Urothelium cell line (cell line): ENCODE measurements around the gene MTR.
"Not testable (repeated sequence)": the region's sequence is repeated elsewhere in the genome, so short reads cannot be mapped to it uniquely, and the experiment has no call there.

ENCODE experiments used
- DNase-seq: peaks from one replicate; pipeline ENCODE4 v3.0.0; 2011; ENCODE audit warnings: low spot score, mixed read lengths
- FAIRE-seq: peaks from 2 replicates; lab custom pipeline; 2011; peaks lifted over from hg19 to GRCh38; lab: Jason Lieb, UNC

MTR gene

GRCh38 chr1:236829085-236829484, 34.0 kb downstream of the MTR start:
- DNase-seq (no peak), FAIRE-seq (no peak)

DNA sequence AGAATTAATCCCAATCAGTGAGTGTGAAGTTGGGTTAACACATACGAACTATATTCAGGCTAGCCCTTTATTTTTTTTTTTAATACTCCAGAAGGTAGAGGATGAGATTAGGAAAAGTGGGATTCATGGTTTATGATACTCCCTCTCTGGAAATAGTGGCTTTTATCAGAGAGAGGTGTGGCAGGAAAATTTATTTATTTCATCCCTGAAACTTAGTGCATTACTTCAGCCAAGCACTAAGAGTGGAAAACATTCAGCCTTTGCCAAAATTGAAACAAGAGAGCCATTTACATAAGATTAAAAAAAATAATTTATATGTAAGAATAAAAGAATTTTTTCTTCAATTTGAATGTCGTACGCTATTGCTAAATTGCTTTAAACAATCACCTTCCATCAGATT, 35.0 kb downstream of the MTR start:
- DNase-seq (no peak), FAIRE-seq (no peak)

- DNase-seq: no peak
- FAIRE-seq: no peak
Measured at GRCh38 chr1:236830560-236830959, 35.5 kb downstream of the MTR start.

- FAIRE-seq (no peak), DNase-seq (no peak)
Measured at GRCh38 chr1:236833575-236833974, 38.5 kb downstream of the MTR start.

DNA sequence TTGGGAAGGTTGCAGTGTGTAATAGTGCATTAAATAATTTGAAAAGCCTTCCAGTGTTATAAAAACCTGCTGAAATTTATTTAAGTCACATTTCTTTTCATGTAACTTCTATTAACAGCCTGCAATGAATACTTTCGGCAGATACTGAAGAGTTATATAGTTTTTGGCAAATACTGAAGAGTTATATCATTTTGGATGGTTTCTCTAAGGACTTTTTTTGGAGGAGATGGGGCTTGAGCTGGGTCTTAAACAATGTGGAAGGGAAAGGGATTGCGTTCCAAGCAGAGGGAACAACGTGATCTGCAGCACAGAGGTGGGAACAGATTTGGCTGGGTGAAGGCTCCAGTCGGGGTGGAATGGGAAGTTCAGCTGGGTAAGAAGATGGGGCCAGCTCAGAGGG, 39.8 kb downstream of the MTR start:
- FAIRE-seq: no peak
- no peak for DNase-seq

DNA sequence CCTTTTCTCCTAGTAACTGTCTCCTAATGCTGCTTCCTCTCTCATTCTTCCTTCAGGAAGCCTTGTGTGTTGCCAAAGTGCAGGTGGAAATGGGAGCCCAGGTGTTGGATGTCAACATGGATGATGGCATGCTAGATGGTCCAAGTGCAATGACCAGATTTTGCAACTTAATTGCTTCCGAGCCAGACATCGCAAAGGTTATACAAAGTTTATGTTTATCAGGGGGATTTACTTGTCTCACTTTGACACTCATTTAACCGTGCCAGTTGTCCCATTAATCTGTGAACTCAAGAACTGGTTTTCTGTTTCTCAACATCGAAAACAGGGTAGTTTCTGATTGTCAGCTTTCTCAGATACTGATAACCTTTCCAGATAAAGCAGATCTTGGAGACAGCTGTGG, 40.4 kb downstream of the MTR start:
- DNase-seq: no peak
- no peak for FAIRE-seq

- FAIRE-seq: no peak
- DNase-seq: no peak
Measured at GRCh38 chr1:236836157-236836556, 41.1 kb downstream of the MTR start.

- no peak for FAIRE-seq
- DNase-seq: no peak
Measured at GRCh38 chr1:236837115-236837514, 42.0 kb downstream of the MTR start.

- no peak for DNase-seq
- FAIRE-seq: no peak
Measured at GRCh38 chr1:236837897-236838296, 42.8 kb downstream of the MTR start.

DNA sequence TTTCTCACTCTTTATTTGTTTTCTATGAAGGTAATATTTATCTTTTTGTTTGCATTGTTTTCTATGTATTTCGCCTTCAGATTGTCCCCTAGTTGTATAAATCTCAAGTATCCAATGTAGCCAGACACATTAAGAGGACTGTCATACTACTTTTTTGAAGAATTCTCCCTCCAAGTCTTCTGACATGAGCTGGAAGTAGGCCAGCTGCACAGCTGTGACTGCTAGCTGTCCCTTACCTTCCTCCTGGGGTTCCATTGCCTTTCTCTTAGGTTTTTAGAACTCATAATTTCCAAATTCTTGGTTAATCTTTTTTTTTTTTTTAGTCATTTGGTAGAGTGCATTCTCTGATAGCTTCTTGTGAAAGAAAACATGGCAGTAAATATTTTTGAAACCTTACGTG, 46.2 kb downstream of the MTR start:
- FAIRE-seq (no peak), DNase-seq (no peak)

DNA sequence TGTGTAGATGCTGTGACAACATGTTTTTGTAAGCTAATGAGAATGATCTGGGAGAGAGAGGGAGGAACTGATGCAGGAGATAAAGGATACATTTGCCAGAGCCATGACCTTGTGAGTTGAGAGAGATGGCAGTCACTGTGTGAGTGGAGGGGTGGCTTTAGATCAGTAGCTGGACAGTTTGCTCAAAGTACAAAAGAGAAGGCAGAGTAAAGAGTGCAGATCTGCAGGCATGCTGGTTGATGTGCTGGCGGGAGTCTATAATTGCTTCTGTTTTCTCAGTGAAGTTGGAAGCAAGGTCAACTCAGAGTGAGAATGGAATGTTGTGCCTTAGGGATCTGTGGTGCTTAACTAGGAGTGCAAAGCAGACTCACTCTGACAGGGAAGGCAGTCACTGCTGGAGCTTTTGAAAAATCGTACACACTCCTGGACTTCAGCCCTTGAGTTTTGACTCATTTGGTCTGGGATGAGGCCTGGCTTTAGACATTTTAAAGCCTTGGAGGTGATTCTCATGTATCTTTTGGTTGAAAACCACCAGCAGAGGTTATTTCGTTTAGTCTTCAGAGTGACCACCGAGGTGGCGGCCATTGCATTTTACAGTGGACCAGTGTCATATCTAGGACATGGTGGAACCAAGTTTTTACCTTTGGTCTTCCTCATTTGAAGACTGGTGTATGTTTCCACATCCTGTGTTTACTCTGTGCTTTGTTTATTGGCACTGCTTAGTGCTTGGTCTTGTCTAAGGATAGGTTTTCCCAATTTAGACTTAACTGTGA, 49.6 kb downstream of the MTR start:
- DNase-seq: no peak
- no peak for FAIRE-seq

- FAIRE-seq (no peak), DNase-seq (no peak)
Measured at GRCh38 chr1:236845830-236846229, 50.7 kb downstream of the MTR start.

DNA sequence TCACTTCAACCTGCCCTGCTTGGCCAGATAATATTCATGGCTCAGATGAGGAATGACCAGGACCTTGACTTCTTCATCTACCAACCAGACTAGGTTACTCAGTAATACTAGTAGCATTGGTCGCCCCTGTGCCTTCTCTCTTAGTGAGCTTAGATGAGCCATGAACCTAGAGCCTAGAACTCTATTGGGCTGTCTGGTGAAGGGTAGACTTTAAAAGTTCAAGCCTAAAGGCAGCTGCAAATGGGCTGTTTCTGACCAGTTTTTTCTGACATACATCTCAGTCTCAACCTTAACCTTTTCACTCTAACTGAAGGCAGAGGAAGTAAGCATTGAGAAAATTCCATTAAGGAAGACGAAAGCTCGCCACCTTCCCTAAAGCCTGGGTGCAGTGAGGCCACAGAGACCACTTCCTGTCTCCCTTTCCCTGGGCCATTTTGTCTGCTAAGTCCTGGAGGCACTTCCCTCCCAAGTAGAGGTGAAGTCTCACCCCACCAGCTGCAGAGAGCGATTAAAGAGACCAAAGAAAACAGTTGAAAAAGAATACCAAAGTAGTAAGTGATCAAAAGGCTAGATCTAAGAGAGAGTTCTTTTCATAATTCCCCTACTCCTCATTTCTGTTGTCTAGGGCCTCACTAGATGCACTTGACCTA, 53.3 kb downstream of the MTR start:
- no peak for DNase-seq
- FAIRE-seq: no peak

- DNase-seq (no peak), FAIRE-seq (no peak)
Measured at GRCh38 chr1:236850077-236850979, 55.2 kb downstream of the MTR start.

DNA sequence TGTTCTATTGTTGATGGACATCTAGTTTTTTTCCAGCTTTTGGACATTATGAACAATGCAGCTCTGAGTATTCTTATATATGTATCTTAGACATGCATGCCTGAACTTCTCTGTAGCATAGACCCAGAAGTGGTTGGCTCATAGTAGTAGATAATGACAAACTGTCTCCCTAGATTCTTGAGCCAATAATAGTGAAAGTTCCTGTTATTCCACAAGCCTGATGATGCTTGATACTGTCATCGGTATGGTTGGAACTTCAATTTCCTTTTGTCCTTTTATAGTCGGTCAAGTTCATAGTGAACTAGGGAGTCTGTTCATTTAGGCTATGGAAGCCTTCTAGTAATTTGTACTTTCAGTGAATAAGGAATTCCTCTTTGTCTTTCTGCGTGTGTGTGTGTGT, 56.8 kb downstream of the MTR start:
- DNase-seq (no peak), FAIRE-seq (no peak)

DNA sequence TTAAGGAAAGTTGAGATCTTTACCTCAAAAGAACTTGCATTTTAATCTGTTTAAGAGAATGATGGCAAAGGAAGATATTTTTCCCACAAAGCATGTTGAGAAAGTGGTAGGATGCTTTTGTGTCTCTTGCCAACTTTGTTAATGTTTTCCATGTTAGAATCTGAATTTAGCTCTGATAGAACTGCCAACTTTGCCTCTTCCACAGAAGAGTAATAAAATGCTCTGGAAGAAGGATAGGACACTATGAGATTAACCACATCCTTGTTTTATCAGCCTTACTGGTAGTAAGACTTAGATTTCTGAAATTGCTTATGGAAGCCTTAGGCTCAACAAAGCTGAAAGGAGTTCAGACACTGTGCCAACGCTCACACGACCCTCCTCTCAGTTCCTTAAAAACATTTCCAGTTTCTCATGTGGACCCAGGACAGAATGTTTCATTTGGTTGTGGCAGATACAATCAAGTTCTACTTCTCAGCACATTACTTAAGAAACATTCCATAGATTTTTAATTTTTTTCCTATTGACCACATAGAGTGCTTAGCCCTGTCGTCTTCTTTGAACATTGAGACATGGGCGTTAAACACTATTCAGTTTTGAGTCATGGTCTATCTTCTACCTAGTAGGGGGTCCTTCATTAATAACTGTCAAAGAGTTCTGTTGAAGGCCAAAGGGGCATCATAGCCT, 59.0 kb downstream of the MTR start:
- FAIRE-seq: no peak
- no peak for DNase-seq

DNA sequence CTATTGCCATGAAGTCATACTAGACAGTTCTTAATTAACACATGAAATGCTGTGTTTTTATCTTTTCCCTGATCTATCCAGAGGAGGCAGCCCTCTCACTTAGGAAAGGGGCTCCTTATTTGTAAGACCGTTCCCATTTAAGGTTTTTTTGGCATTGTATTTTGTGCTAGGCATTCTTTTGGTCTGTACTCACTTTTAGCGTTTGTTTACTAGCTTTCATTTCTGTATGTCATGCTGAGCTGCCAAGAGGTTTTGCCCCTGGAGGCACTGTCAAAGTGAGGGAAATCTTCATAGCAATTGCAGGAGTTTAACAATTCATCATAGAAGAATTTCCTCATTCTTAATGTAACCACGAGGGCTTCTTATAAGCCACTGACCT, 59.5 kb downstream of the MTR start:
- no peak for FAIRE-seq

DNA sequence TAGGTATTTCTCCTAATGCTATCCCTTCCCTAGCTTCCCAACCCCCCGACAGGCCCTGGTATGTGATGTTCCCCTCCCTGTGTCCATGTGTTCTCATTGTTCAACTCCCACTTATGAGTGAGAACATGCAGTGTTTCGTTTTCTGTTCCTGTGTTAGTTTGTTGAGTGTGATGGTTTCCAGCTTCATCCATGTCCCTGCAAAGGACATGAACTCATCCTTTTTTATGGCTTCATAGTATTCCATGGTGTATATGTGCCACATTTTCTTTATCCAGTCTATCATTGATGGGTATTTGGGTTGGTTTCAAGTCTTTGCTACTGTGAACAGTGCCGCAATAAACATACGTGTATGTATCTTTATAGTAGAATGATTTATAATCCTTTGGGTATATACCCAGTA, 61.6 kb downstream of the MTR start:
- not testable (repeated sequence) for DNase-seq, FAIRE-seq

More for the DNA sequence above, 59.5 kb downstream of the MTR start:
- DNase-seq: no peak

DNA sequence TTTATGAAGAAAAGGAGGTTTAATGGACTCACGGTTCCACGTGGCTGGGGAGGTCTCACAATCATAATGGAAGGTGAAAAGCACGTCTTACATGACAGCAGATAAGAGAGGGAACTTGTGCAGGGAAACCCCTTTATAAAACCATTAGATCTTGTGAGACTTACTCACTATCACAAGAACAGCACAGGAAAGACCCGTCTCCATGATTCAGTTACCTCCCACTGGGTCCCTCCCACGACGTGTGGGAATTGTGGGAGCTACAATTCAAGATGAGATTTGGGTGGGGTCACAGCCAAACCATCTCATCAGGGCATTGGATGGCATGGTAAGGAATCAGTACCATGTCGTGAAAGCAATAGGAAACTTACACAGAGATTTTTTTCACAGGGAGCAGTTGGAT, 63.1 kb downstream of the MTR start:
- DNase-seq: no peak
- FAIRE-seq: no peak

GRCh38 chr1:236860101-236860500, 65.0 kb downstream of the MTR start:
- DNase-seq (no peak), FAIRE-seq (no peak)

GRCh38 chr1:236860674-236861073, 65.6 kb downstream of the MTR start:
- DNase-seq: no peak
- no peak for FAIRE-seq
